Measurements from ENCODE around the gene VGF.
A peak's percentile ranks its signal among the peaks of the same experiment; 100 is the strongest.

GRCh38 chr7:101169838-101170551, 4.6 kb upstream of the VGF start:
- TF ChIP-seq, protein P1, sequence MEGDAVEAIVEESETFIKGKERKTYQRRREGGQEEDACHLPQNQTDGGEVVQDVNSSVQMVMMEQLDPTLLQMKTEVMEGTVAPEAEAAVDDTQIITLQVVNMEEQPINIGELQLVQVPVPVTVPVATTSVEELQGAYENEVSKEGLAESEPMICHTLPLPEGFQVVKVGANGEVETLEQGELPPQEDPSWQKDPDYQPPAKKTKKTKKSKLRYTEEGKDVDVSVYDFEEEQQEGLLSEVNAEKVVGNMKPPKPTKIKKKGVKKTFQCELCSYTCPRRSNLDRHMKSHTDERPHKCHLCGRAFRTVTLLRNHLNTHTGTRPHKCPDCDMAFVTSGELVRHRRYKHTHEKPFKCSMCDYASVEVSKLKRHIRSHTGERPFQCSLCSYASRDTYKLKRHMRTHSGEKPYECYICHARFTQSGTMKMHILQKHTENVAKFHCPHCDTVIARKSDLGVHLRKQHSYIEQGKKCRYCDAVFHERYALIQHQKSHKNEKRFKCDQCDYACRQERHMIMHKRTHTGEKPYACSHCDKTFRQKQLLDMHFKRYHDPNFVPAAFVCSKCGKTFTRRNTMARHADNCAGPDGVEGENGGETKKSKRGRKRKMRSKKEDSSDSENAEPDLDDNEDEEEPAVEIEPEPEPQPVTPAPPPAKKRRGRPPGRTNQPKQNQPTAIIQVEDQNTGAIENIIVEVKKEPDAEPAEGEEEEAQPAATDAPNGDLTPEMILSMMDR (IDR thresholded peaks at IDR 0.05): peak; percentile 94
- peak; percentile 88 for TF ChIP-seq EZH2 (IDR thresholded peaks at IDR 0.05)

Data from neural progenitor cell (in vitro differentiated cells).